Renal cortex interstitium (tissue), 15 donors: ENCODE measurements around the gene ACTG2. TPM values are rescaled to one million over a fixed set of nuclear protein-coding genes. Genes with fewer than 3 reads are reported as not detected.
A peak's percentile ranks its signal among the peaks of the same experiment; 100 is the strongest.
"Not testable (repeated sequence)": the region's sequence is repeated elsewhere in the genome, so short reads cannot be mapped to it uniquely, and the experiment has no call there.

Experiments
- DNase-seq, 11 donors: peaks; one replicate each; pipeline ENCODE4 v3.0.0-alpha.2; 2013; ENCODE audit warnings: low read depth in 9 of 11, low spot score in 4 of 11; ENCODE audit errors: extremely low read depth in 1 of 11
- long read RNA-seq, 16 experiments: transcript quantifications; one replicate each; lab custom pipeline, GENCODE V29; 2026
- polyA plus RNA-seq, 3 donors: library from polyadenylated mRNA; unstranded; fragments of 120-200 nt; gene quantifications; one replicate each; pipeline ENCODE4 v1.2.1, GENCODE V29; 2013; ENCODE audit not compliant: insufficient read length in 3 of 3

The ACTG2 gene
- polyA plus RNA-seq = under 1 TPM; 0.50 to 0.89 (median 0.51) TPM
- long read RNA-seq, donor 1, partial matches to known transcripts = 0 of 1 reads
- long read RNA-seq, donor 1, other reads (novel, unspliced or antisense) = 0 of 1 reads
- long read RNA-seq, donor 2, partial matches to known transcripts = 0 of 5 reads
- long read RNA-seq, donor 2, other reads (novel, unspliced or antisense) = 0 of 5 reads
- long read RNA-seq, donor 3 = 0 reads
- long read RNA-seq, donor 4 = 0 reads
- long read RNA-seq, donor 5 = 0 reads
- long read RNA-seq, donor 6 = 0 reads
- long read RNA-seq, donor 7 = 0 reads
- long read RNA-seq, donor 8 = 0 reads
- long read RNA-seq, donor 9 = 0 reads
- long read RNA-seq, donor 10 = 0 reads
- long read RNA-seq, donor 11, partial matches to known transcripts = 0 of 1 reads
- long read RNA-seq, donor 11, other reads (novel, unspliced or antisense) = 0 of 1 reads
- long read RNA-seq, donor 12 = 0 reads
- long read RNA-seq, donor 13 = 0 reads
- long read RNA-seq, donor 14 = 0 reads
- long read RNA-seq, donor 15 = 0 reads
- long read RNA-seq, donor 16 = 0 reads

GRCh38 chr2:73892631-73893329, at the start of gene ACTG2:
TSS of gene ACTG2 (plus strand) at chr2:73893008. CDS start at chr2:73901312, 8,304 bp downstream.
- DNase-seq = no peak

GRCh38 chr2:73844087-73844486, 48.7 kb upstream of the ACTG2 start:
- DNase-seq = no peak

GRCh38 chr2:73850009-73850408, 42.8 kb upstream of the ACTG2 start:
- no peak for DNase-seq

GRCh38 chr2:73851274-73851673, 41.5 kb upstream of the ACTG2 start:
- DNase-seq = no peak

- no peak for DNase-seq
Observed at GRCh38 chr2:73852020-73852419, 40.8 kb upstream of the ACTG2 start.

- DNase-seq = no peak
Observed at GRCh38 chr2:73855526-73855925, 37.3 kb upstream of the ACTG2 start.

- DNase-seq = no peak
Observed at GRCh38 chr2:73856214-73856613, 36.6 kb upstream of the ACTG2 start.

- DNase-seq = no peak
Observed at GRCh38 chr2:73859721-73860586, 32.9 kb upstream of the ACTG2 start.

GRCh38 chr2:73862987-73863386, 29.8 kb upstream of the ACTG2 start:
- DNase-seq = no peak

- no peak for DNase-seq
Observed at GRCh38 chr2:73868204-73868978, 24.4 kb upstream of the ACTG2 start.

GRCh38 chr2:73870084-73870483, 22.7 kb upstream of the ACTG2 start:
- DNase-seq = peak in 9 of 11 donors; percentile 5 to 19 (median 12)

GRCh38 chr2:73877071-73877802, 15.6 kb upstream of the ACTG2 start:
- no peak for DNase-seq

GRCh38 chr2:73877984-73878383, 14.8 kb upstream of the ACTG2 start:
- DNase-seq = not testable (repeated sequence)

- no peak for DNase-seq
Observed at GRCh38 chr2:73885406-73885805, 7.4 kb upstream of the ACTG2 start.

- DNase-seq = no peak
Observed at GRCh38 chr2:73886357-73886756, 6.5 kb upstream of the ACTG2 start.

GRCh38 chr2:73887596-73888353, 5.0 kb upstream of the ACTG2 start:
- not testable (repeated sequence) for DNase-seq

GRCh38 chr2:73888388-73888787, 4.4 kb upstream of the ACTG2 start:
- DNase-seq = no peak
